ENCODE data around the gene HEXB.

DNA sequence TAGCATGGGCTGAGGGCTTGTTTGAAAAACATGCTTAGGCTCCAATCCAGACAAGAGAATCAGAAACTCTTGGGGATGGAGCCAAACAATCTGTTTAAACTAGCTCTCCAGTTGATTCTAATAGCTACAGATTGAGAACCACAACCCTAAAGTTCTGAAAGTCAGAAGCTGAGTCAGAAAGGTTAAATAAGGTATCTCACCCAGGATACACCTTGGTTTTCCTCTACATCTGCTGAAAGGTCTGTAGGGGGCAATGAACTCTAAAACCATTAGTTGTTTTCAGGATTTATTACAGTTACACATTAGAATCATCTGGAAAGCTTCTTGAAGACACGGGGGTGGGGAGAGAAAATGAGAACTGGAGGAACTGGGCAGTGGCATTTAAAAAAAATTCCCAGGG is 76.2 kb downstream of the HEXB start:
- TF ChIP-seq EZH2 (IDR thresholded peaks at IDR 0.05) (no peak), POLR2AphosphoS5 (IDR thresholded peaks at IDR 0.05; ENCODE audit: borderline replicate concordance, low read depth, low read length) (no peak)
